ENCODE measurements around the gene FKBP4.

FKBP4 gene

DNA sequence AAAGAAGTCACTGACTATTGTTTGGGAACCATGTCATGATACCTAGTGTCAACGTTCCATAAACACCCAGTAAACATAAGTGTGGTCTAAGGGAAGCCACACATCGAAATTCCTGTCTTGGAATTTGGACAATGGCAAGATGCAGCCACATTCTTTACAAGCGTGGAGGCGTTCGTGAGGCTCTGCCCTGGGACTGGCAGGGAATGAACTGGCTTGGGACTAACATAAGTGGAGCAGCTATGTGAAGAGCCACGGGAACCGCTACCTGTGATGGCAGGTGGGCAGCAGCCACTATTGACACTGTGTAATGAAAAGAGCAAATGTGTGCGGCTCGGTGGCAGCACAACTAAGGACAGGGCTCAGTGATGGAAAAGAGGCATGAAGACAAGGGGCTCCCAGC is 50.0 kb downstream of the FKBP4 start:
- DNase-seq (ENCODE audit: extremely low read depth in 1 of 2, low read depth in 1 of 2), result no peak

DNA sequence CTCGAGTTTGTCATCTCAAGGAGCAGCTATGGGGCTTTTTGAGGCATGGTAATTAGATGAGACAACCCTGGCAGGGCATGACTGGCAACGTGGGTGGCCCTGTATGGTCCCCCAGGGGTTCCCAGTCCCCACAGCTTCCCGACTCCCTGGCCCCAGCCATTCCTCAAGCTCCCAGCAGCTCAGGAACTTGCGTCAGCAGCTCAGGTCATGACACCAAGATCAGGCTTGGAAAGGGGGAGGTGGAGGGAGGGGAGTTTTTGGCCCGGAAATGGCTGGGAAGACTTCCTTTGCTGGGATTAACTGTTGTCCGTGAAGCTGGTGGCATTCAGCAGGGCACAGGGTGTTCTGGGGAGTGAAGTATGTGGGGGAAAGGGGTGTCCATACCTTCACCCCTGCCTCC is 50.5 kb downstream of the FKBP4 start:
- no peak for DNase-seq (ENCODE audit: extremely low read depth in 1 of 2, low read depth in 1 of 2)

DNA sequence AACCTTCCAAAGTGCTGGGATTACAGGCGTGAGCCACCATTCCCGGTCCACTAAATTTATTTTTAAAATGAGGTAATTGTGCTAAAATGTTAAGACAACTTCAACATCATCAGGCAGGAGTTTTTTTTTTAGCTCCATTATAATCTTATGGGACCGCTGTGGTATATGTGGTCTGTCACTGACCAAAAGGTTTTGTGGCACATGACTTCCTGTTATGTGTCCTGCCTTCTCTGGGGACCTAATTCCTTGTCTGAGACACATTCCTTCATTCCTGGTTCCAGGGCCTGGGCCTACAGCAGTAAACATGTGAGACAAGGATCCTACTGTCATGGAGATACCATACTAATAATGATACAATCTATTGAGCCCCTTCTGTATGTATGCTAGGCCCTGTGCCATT is 57.2 kb downstream of the FKBP4 start:
- no peak for DNase-seq (ENCODE audit: extremely low read depth in 1 of 2, low read depth in 1 of 2)

- peak in 1 of 2 donors; percentile 9 for DNase-seq (ENCODE audit: extremely low read depth in 1 of 2, low read depth in 1 of 2)
Measured at GRCh38 chr12:2853626-2854025, 58.9 kb downstream of the FKBP4 start.
